Upper lobe of right lung (tissue), 1 donor: ENCODE measurements around the gene CEMIP. TPM values are rescaled to one million over a fixed set of nuclear protein-coding genes. Genes with fewer than 3 reads are reported as not detected.

ENCODE experiments used
- ATAC-seq: fragments of 200-7000 bp; cut with Tn5 transposase; one replicate; pipeline ENCODE4 v1.9.1; 2020; ENCODE audit warnings: mild to moderate bottlenecking, moderate library complexity
- DNase-seq: peaks from one replicate; pipeline ENCODE4 v3.0.0-alpha.2; 2020
- H3K27ac ChIP-seq: fragments of 200-600 bp; one replicate; pipeline ENCODE4 v1.8.0; 2022
- H3K27me3 ChIP-seq: fragments of 200-600 bp; one replicate; pipeline ENCODE4 v1.8.0; 2022; ENCODE audit warnings: mild to moderate bottlenecking
- H3K36me3 ChIP-seq: fragments of 200-600 bp; one replicate; pipeline ENCODE4 v1.8.0; 2022
- H3K4me1 ChIP-seq: fragments of 200-600 bp; one replicate; pipeline ENCODE4 v1.8.0; 2022
- H3K4me3 ChIP-seq: fragments of 200-600 bp; one replicate; pipeline ENCODE4 v1.8.0; 2022; ENCODE audit warnings: mild to moderate bottlenecking
- H3K9me3 ChIP-seq: fragments of 200-600 bp; one replicate; pipeline ENCODE4 v1.8.0; 2022
- CTCF ChIP-seq: fragments of 200-600 bp; IDR thresholded peaks from one replicate; pipeline ENCODE4 v1.8.0; 2022; ENCODE audit warnings: antibody characterized with exemption
- intact Hi-C: fragments of 100-400 bp; cut with DNase I; formaldehyde crosslinking; loops from one replicate; pipeline ENCODE4 v1.11.0; 2022
- microRNA-seq: library from miRNA; unstranded; fragments of <30 nt; microRNA quantifications from one replicate; pipeline ENCODE4 v1.2.0, GENCODE V29; 2020; ENCODE audit warnings: borderline microRNAs expressed
- total RNA-seq: library from RNA; stranded (reverse); fragmentation: NEBNext Ultra II Directional; extraction: Animal tissue kit (Norgen Biotek cat#: 25700); gene quantifications from one replicate; pipeline ENCODE4 v1.2.1, GENCODE V29; 2021
- donor health status: DM: no; HTN: yes; CAD: no; lungs with severe emphysema.

CEMIP gene
- total RNA-seq, 1 donor from 2014 or later, result 17.3 TPM

- Histone ChIP-seq H3K4me1 (peaks cover 12% of the 10 kb centered on the region), H3K36me3 (peaks cover 6% of the 10 kb centered on the region), H3K9me3 (no peaks in the 10 kb centered on the region), H3K4me3 (no peak overlapping the region), H3K27me3 (no peaks in the 10 kb centered on the region), H3K27ac (peak overlapping the region; percentile 3)
- intact Hi-C loops, result loop anchor here (10.0 kb wide), 1 partner anchor 267 kb away; no protein-coding TSS in a partner anchor
- DNase-seq (no peak), ATAC-seq (no peak)
- TF ChIP-seq CTCF, result no peak
Measured at GRCh38 chr15:80998251-80998650, 219.1 kb downstream of the CEMIP start.

- H3K4me1 ChIP-seq, result peaks cover 26% of the 10 kb centered on the region
- no peaks in the 10 kb centered on the region for H3K27me3 ChIP-seq
- H3K9me3 ChIP-seq, result no peaks in the 10 kb centered on the region
- DNase-seq (no peak), ATAC-seq (peak; percentile 1)
- H3K27ac ChIP-seq, result peak overlapping the region; percentile 98
- H3K36me3 ChIP-seq, result peaks cover 20% of the 10 kb centered on the region
- TF ChIP-seq CTCF, result no peak
- peak overlapping the region; percentile 90 for H3K4me3 ChIP-seq
- intact Hi-C loops, result loop anchor here (10.0 kb wide), 1 partner anchor 265 kb away; no protein-coding TSS in a partner anchor
Measured at GRCh38 chr15:80999623-81000036, 220.5 kb downstream of the CEMIP start.

GRCh38 chr15:81000144-81000623 lies 221.0 kb downstream of the CEMIP start:
- ATAC-seq, result no peak
- TF ChIP-seq CTCF, result no peak
- DNase-seq, result no peak
- Histone ChIP-seq H3K4me1 (peaks cover 31% of the 10 kb centered on the region), H3K4me3 (peak overlapping the region; percentile 90), H3K36me3 (peaks cover 20% of the 10 kb centered on the region), H3K27ac (peak overlapping the region; percentile 98), H3K9me3 (no peaks in the 10 kb centered on the region), H3K27me3 (no peaks in the 10 kb centered on the region)
- intact Hi-C loops, result no loop called here

GRCh38 chr15:81000624-81001151 lies 221.5 kb downstream of the CEMIP start, which contains the start of gene TLNRD1:
Gene TLNRD1 (plus strand): TSS chr15:81000923. CDS start chr15:81002272, 1,349 bp downstream.
- Histone ChIP-seq H3K9me3 (no peaks in the 10 kb centered on the region), H3K4me3 (peak within 1 kb of the TSS; percentile 90), H3K27me3 (no peaks in the 10 kb centered on the region), H3K36me3 (peaks cover 20% of the 10 kb centered on the region), H3K27ac (peak within 1 kb of the TSS; percentile 98), H3K4me1 (peaks cover 36% of the 10 kb centered on the region)
- no peak for TF ChIP-seq CTCF
- intact Hi-C loops, result no loop called here
- ATAC-seq (peak; percentile 89), DNase-seq (peak; percentile 96)

Small RNA genes lying within 50 kb of the gene (microRNA-seq; reads per million reads assigned to microRNA genes)
- gene MIR4514 (not detected), gene MIR549A (not detected)

Other genes with a start within 250 kb of the CEMIP start
- gene ABHD17C, start 84.1 kb upstream of the CEMIP start, total RNA-seq, result 41.4 TPM
- 26.7 TPM for gene MESD, start 210.4 kb downstream of the CEMIP start, total RNA-seq
- gene TLNRD1, start 221.6 kb downstream of the CEMIP start, total RNA-seq, result 27.8 TPM